Testis (tissue), 3 donors: Measurements from ENCODE around the gene ARHGDIA. TPM values are rescaled to one million over a fixed set of nuclear protein-coding genes. Genes with fewer than 3 reads are reported as not detected.

ENCODE experiments used
- DNase-seq: peaks from one replicate; pipeline ENCODE4 v3.0.0-alpha.2; 2019
- H3K27ac ChIP-seq, 2 donors: fragments of 200-600 bp; sonication (generic); one replicate each; pipeline ENCODE4 v1.5.1; 2019
- H3K27me3 ChIP-seq: fragments of 200-600 bp; sonication (generic); one replicate; pipeline ENCODE4 v1.5.1; 2019
- H3K36me3 ChIP-seq: fragments of 200-600 bp; sonication (generic); one replicate; pipeline ENCODE4 v1.5.1; 2017; ENCODE audit warnings: low read depth; ENCODE audit errors: missing control alignments
- H3K4me1 ChIP-seq: fragments of 200-600 bp; sonication (generic); one replicate; pipeline ENCODE4 v1.5.1; 2019
- H3K4me3 ChIP-seq, 2 donors: fragments of 200-600 bp; sonication (generic); one replicate each; pipeline ENCODE4 v1.5.1; 2017 to 2019
- H3K9me3 ChIP-seq: fragments of 200-600 bp; sonication (generic); one replicate; pipeline ENCODE4 v1.5.1; 2017
- POLR2A ChIP-seq: fragments of 450-650 bp; IDR thresholded peaks from one replicate; pipeline ENCODE4 v1.6.1; 2017; ENCODE audit warnings: antibody characterized with exemption, mild to moderate bottlenecking, moderate library complexity
- WGBS, 2 donors: methylation state at CpG; one replicate each; pipeline ENCODE4 v1.1.5; 2018; 5-methylcytosine and 5-hydroxymethylcytosine counted together
- intact Hi-C: fragments of 100-400 bp; cut with DNase I; formaldehyde crosslinking; loops from one replicate; pipeline ENCODE4 v1.15.1; 2023; ENCODE audit warnings: low total_unique reads
- polyA plus RNA-seq: library from polyadenylated mRNA; stranded (reverse); fragments of 350-450 nt; fragmentation: Illumina TruSeq; extraction: RNeasy Lipid Tissue Mini Kit (QIAGEN cat#74804); gene quantifications from one replicate; pipeline ENCODE4 v1.2.3, GENCODE V29; 2014; ENCODE audit warnings: low read depth, low replicate concordance; ENCODE audit not compliant: insufficient read depth
- total RNA-seq, 2 donors: library from RNA; depleted of rRNA; stranded (reverse); fragments of >200 nt; gene quantifications; one replicate each; pipeline ENCODE4 v1.2.3, GENCODE V29; 2016
- TF ChIP-seq, protein P1 (sequence below), 3 experiments: fragments of 450-650 bp in 2 of 3; fragments of 200-600 bp in 1 of 3; sonication (generic) in 1 of 3; IDR thresholded peaks; one replicate each; pipeline ENCODE4 v1.5.1; 2016 to 2019; ENCODE audit warnings: antibody characterized with exemption in 3 of 3, mild to moderate bottlenecking in 2 of 3, moderate library complexity in 1 of 3

Gene ARHGDIA
- total and polyA plus RNA-seq, 3 donors from 2014 or later, result 135 to 201 (median 161) TPM

DNA sequence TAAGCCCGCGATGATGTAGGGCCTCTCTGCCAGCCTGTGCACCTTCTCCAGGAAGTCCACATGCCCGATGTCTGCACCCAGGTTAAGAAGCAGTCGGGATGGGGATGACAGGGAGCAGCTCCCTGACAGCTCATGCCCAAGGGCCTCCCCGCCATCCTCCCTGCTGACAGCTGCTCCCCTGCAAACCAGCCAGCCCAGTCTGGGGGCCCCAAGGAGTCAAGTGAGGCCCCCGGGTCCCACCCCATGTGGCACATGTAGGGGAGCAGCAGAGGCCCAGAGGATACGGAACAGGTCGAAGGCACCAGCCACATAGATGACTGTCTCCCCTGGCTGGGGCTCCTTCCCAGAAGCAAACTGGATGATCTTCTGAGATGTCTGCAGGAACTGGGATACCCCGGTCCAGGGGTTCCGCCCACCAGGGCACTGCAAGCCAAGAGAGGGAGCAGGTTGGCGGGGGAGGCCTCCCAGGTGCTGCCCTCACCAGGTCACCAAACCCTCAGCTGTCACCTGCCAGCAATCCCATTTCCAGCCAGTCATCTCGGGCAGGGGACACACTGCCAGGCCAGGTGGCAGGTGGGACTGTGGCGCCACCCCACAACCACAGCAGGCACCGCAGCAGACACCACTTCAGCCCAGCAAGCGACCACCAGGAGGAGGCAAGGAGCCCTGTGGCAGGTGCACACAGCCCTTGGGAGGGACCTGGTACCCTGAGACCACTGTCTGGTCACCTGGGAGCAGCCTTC is 35.5 kb upstream of the ARHGDIA start:
- DNase-seq, result no peak
- no peaks in the 10 kb centered on the region for H3K9me3 ChIP-seq
- H3K27ac ChIP-seq, result no peak overlapping the region
- TF ChIP-seq, protein P1, sequence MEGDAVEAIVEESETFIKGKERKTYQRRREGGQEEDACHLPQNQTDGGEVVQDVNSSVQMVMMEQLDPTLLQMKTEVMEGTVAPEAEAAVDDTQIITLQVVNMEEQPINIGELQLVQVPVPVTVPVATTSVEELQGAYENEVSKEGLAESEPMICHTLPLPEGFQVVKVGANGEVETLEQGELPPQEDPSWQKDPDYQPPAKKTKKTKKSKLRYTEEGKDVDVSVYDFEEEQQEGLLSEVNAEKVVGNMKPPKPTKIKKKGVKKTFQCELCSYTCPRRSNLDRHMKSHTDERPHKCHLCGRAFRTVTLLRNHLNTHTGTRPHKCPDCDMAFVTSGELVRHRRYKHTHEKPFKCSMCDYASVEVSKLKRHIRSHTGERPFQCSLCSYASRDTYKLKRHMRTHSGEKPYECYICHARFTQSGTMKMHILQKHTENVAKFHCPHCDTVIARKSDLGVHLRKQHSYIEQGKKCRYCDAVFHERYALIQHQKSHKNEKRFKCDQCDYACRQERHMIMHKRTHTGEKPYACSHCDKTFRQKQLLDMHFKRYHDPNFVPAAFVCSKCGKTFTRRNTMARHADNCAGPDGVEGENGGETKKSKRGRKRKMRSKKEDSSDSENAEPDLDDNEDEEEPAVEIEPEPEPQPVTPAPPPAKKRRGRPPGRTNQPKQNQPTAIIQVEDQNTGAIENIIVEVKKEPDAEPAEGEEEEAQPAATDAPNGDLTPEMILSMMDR (IDR thresholded peaks at IDR 0.05), result no peak
- TF ChIP-seq POLR2A, result no peak
- no peaks in the 10 kb centered on the region for H3K27me3 ChIP-seq
- intact Hi-C loops, result no loop called here
- H3K36me3 ChIP-seq, result no peaks in the 10 kb centered on the region
- WGBS, 2 donors, result 89 to 94% methylated on average over 7 to 15 of the region's 15 CpGs
- H3K4me3 ChIP-seq, result no peak overlapping the region
- H3K4me1 ChIP-seq, result peaks cover 15% of the 10 kb centered on the region

- DNase-seq, result no peak
- H3K4me1 ChIP-seq, result peaks cover 13% of the 10 kb centered on the region
- 94% methylated on average over 7 of the region's 10 CpGs; no CpG with 5 or more reads in 1 of the 2 donors for WGBS, 2 donors
- H3K27ac ChIP-seq, result no peak overlapping the region
- intact Hi-C loops, result no loop called here
- no peaks in the 10 kb centered on the region for H3K36me3 ChIP-seq
- no peaks in the 10 kb centered on the region for H3K9me3 ChIP-seq
- no peaks in the 10 kb centered on the region for H3K27me3 ChIP-seq
- TF ChIP-seq POLR2A, result no peak
- TF ChIP-seq, protein P1 (IDR thresholded peaks at IDR 0.05), result no peak
- no peak overlapping the region for H3K4me3 ChIP-seq
These were observed 34.9 kb upstream of the ARHGDIA start for GRCh38 chr17:81905993-81906392.

DNA sequence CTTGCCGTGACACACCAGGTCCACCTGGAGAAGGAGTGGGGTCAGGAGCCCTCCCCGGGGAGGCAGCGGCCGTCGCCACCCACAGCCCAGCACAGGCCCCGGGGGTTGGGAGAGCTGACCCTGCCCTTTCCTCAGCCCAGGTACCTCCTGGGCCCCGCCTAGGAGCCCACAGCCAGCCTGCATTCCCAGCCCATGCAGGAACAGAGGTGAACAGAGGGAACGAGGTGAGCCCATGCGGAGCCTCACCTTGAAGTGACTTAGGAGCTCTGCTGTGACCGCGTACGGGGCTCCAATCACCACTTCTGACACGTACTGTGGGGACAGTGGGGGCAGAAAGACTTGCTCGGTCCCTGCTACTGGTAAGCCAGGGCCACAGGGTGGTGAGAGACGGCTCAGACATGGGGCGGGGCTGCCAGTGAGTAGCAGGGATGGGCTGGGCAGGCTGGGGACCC is 34.3 kb upstream of the ARHGDIA start:
- 89 to 96% methylated on average over 8 to 16 of the region's 16 CpGs for WGBS, 2 donors
- no peak for TF ChIP-seq POLR2A
- TF ChIP-seq, protein P1 (IDR thresholded peaks at IDR 0.05), result no peak
- no peak for DNase-seq
- intact Hi-C loops, result no loop called here
- no peak overlapping the region for H3K4me3 ChIP-seq
- H3K27ac ChIP-seq, result no peak overlapping the region
- no peaks in the 10 kb centered on the region for H3K9me3 ChIP-seq
- no peaks in the 10 kb centered on the region for H3K36me3 ChIP-seq
- H3K4me1 ChIP-seq, result peaks cover 11% of the 10 kb centered on the region
- no peaks in the 10 kb centered on the region for H3K27me3 ChIP-seq

DNA sequence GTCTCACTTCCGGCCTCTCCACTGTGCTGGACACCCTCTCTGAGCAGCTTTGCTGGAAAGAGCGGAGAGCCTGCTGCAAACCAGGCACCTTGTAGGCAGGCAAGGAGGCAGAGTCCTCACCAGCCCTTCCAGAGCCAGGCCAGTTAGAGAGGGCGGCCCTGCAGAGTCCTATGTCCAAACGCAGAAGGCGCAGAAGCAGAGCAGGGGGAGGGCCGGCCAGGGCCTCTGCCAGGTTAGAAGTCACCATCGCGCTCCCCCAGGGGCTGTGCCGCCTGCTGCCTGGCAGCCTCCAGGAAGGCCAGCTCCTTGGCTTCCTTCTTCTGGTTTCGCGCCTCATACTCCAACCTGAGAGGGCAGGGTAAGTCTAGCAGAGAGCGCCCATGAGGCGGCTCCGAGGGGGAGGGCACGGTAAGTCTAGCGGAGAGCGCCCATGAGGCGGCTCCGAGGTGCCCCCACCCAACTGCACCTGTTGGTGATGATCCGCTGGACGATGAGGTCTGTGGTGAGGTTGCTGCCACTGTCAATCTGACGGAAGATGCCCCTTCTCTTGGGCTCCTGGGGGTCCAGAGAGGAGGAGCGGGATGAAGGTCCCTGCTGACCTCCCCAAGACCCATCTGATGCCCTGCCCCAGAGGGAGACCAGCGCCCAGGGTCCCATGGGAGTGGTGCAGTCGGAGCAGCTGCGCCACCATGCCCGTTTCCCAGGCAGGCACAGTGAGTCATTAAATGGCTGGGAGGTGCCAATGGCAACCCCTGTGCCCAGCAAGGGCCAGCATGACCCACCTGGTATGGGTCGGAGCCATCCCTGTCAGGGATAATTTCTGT is 33.7 kb upstream of the ARHGDIA start:
- no peaks in the 10 kb centered on the region for H3K36me3 ChIP-seq
- intact Hi-C loops, result no loop called here
- DNase-seq, result no peak
- H3K4me3 ChIP-seq, result no peak overlapping the region
- no peak overlapping the region for H3K27ac ChIP-seq
- WGBS, 2 donors, result 95% methylated on average over 16 to 27 of the region's 28 CpGs
- H3K4me1 ChIP-seq, result peaks cover 6% of the 10 kb centered on the region
- no peaks in the 10 kb centered on the region for H3K9me3 ChIP-seq
- no peaks in the 10 kb centered on the region for H3K27me3 ChIP-seq
- no peak for TF ChIP-seq POLR2A
- TF ChIP-seq, protein P1 (IDR thresholded peaks at IDR 0.05), result no peak
